SH-SY5Y (cell line): ENCODE data around the gene POLR2C.

Source experiments
- GATA2 ChIP-seq: IDR thresholded peaks from 2 replicates; pipeline ENCODE4 v1.6.1; 2011; ENCODE audit warnings: mild to moderate bottlenecking, low read depth, low read length
- GATA3 ChIP-seq: IDR thresholded peaks from 2 replicates; pipeline ENCODE4 v1.6.1; 2011; ENCODE audit warnings: low read depth, mild to moderate bottlenecking, low read length, moderate library complexity

GRCh38 chr16:57516176-57516725, 53.8 kb downstream of the POLR2C start:
- TF ChIP-seq GATA2: no peak
- TF ChIP-seq GATA3: no peak
